Measurements from ENCODE around the gene TTLL8.

DNA sequence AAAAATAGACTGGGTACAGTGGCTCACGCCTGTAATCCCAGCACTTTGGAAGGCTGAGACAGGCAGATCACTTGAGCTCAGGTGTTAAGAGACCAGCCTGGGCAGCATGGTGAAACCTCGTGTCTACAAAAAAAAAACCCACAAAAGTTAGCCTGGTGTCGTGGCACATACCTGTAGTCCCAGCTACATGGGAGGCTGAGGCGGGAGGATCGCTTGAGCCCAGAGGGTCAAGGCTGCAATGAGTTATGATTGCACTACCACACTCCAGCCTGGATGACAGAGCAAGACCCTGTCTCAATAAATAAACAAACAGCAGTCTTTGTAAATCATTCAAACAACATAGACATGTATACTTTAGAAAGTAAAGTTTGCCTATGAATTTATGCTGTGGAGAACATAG lies 34.2 kb upstream of the TTLL8 start:
- TF ChIP-seq, protein P1, sequence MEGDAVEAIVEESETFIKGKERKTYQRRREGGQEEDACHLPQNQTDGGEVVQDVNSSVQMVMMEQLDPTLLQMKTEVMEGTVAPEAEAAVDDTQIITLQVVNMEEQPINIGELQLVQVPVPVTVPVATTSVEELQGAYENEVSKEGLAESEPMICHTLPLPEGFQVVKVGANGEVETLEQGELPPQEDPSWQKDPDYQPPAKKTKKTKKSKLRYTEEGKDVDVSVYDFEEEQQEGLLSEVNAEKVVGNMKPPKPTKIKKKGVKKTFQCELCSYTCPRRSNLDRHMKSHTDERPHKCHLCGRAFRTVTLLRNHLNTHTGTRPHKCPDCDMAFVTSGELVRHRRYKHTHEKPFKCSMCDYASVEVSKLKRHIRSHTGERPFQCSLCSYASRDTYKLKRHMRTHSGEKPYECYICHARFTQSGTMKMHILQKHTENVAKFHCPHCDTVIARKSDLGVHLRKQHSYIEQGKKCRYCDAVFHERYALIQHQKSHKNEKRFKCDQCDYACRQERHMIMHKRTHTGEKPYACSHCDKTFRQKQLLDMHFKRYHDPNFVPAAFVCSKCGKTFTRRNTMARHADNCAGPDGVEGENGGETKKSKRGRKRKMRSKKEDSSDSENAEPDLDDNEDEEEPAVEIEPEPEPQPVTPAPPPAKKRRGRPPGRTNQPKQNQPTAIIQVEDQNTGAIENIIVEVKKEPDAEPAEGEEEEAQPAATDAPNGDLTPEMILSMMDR (IDR thresholded peaks at IDR 0.05): no peak
- no peak for TF ChIP-seq POLR2A (IDR thresholded peaks at IDR 0.05)

All from lower leg skin (tissue), 3 donors.